SU-DHL-6 (cell line): ENCODE results near the gene HMGCS1.

Source experiments
- CTCF ChIP-seq: fragments of 200-600 bp; sonication (generic); IDR thresholded peaks from one replicate; pipeline ENCODE4 v1.5.1; 2017; ENCODE audit warnings: antibody characterized with exemption, mild to moderate bottlenecking, low read length, moderate library complexity; ENCODE audit not compliant: insufficient read depth, poor library complexity, severe bottlenecking
- EZH2phosphoT487 ChIP-seq: fragments of 200-600 bp; sonication (generic), shearing (Covaris generic); conservative IDR thresholded peaks from 2 replicates; pipeline ENCODE4 v1.6.1; 2018; ENCODE audit warnings: mild to moderate bottlenecking, antibody characterized with exemption, low read length, moderate library complexity, mixed read lengths

GRCh38 chr5:43313035-43313853, at the start of gene HMGCS1:
- TF ChIP-seq CTCF = no peak
- no peak for TF ChIP-seq EZH2phosphoT487
